Retina (tissue), 1 donor: ENCODE measurements around the gene ITIH1.
A peak's percentile ranks its signal among the peaks of the same experiment; 100 is the strongest.

Experiments
- DNase-seq: peaks from one replicate; pipeline ENCODE4 v3.0.0-alpha.2; 2016

The ITIH1 gene

GRCh38 chr3:52817221-52817620 is 39.8 kb downstream of the ITIH1 start:
- DNase-seq: no peak

GRCh38 chr3:52817860-52818259 is 40.5 kb downstream of the ITIH1 start:
- DNase-seq: no peak

- DNase-seq: no peak
Observed at GRCh38 chr3:52819936-52820335, 42.5 kb downstream of the ITIH1 start.

- DNase-seq: peak; percentile 35
Observed at GRCh38 chr3:52820736-52821135, 43.3 kb downstream of the ITIH1 start.

- no peak for DNase-seq
Observed at GRCh38 chr3:52822363-52822762, 45.0 kb downstream of the ITIH1 start.

GRCh38 chr3:52824037-52824436 is 46.6 kb downstream of the ITIH1 start:
- no peak for DNase-seq

- DNase-seq: no peak
Observed at GRCh38 chr3:52827441-52827840, 50.0 kb downstream of the ITIH1 start.

- no peak for DNase-seq
Observed at GRCh38 chr3:52827866-52828376, 50.5 kb downstream of the ITIH1 start.

GRCh38 chr3:52829482-52829881 is 52.1 kb downstream of the ITIH1 start:
- no peak for DNase-seq

- no peak for DNase-seq
Observed at GRCh38 chr3:52829906-52830463, 52.6 kb downstream of the ITIH1 start.

- DNase-seq: no peak
Observed at GRCh38 chr3:52830535-52831258, 53.3 kb downstream of the ITIH1 start, which contains the start of gene ITIH4. TSS of gene ITIH4 (minus strand) at chr3:52830672. CDS start at chr3:52830642, 30 bp downstream.

GRCh38 chr3:52831500-52832301 is 54.3 kb downstream of the ITIH1 start:
- no peak for DNase-seq

GRCh38 chr3:52833202-52833601 is 55.8 kb downstream of the ITIH1 start:
- DNase-seq: no peak

- DNase-seq: peak; percentile 76
Observed at GRCh38 chr3:52834871-52835501, 57.6 kb downstream of the ITIH1 start, which contains the start of gene MUSTN1. TSS of gene MUSTN1 (minus strand) at chr3:52835019. CDS start at chr3:52834948, 71 bp downstream.

GRCh38 chr3:52835766-52836470 is 58.5 kb downstream of the ITIH1 start:
- no peak for DNase-seq

GRCh38 chr3:52836471-52836845 is 59.1 kb downstream of the ITIH1 start:
- no peak for DNase-seq

- DNase-seq: no peak
Observed at GRCh38 chr3:52836986-52837385, 59.6 kb downstream of the ITIH1 start.

- DNase-seq: no peak
Observed at GRCh38 chr3:52838561-52839267, 61.3 kb downstream of the ITIH1 start.

GRCh38 chr3:52839268-52839575 is 61.8 kb downstream of the ITIH1 start:
- no peak for DNase-seq

GRCh38 chr3:52839892-52840545 is 62.6 kb downstream of the ITIH1 start:
- no peak for DNase-seq
